Stimulated activated memory B cell treated with anti-CD40 and anti-IgM and Interleukin-4, amounts not matched to agents 10 μg/mL and 1 μg/mL and 100 μg/mL, for 72 hours (primary cell): ENCODE data around the gene REV3L.
"Not testable (repeated sequence)": the region's sequence is repeated elsewhere in the genome, so short reads cannot be mapped to it uniquely, and the experiment has no call there.

Experiments used
- ATAC-seq: fragments of 150-1000 bp; cut with Tn5 transposase; 2 replicates; pipeline ENCODE4 v1.10.0; 2021
- H3K27ac Mint-ChIP-seq: one replicate; pipeline ENCODE4 v1.8.0; 2022; ENCODE audit warnings: mild to moderate bottlenecking, mixed read lengths
- H3K27me3 Mint-ChIP-seq: one replicate; pipeline ENCODE4 v1.8.0; 2022; ENCODE audit warnings: mixed read lengths
- H3K36me3 Mint-ChIP-seq: one replicate; pipeline ENCODE4 v1.8.0; 2022; ENCODE audit warnings: mixed read lengths
- H3K4me1 Mint-ChIP-seq: one replicate; pipeline ENCODE4 v1.8.0; 2022; ENCODE audit warnings: mixed read lengths
- H3K4me3 Mint-ChIP-seq: one replicate; pipeline ENCODE4 v1.8.0; 2022; ENCODE audit warnings: mild to moderate bottlenecking, moderate library complexity, mixed read lengths
- H3K9me3 Mint-ChIP-seq: one replicate; pipeline ENCODE4 v1.8.0; 2022; ENCODE audit warnings: mixed read lengths

REV3L gene

DNA sequence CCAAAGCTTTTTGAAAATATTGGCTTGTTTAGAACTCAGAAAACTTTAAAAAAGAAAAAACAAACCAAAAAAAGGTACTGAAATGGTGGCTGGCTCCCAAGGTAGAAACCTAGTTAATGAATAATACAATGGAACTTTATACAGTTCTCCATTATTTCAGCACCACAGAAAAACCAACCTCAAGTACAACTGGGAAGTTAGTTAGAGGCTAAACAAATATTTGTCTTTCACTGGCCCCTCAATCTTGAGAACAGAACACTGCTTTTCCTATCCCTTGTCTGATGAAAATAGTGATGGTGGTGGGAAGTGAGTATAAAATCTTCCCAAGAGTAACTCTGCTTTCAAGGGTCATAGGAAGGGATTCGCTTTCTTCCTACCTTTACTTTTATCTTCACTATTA lies 126.5 kb downstream of the REV3L start:
- no peak for ATAC-seq
- no peak overlapping the region for H3K4me3 Mint-ChIP-seq
- H3K4me1 Mint-ChIP-seq = no peaks in the 10 kb centered on the region
- H3K27ac Mint-ChIP-seq = no peak overlapping the region
- H3K9me3 Mint-ChIP-seq = no peaks in the 10 kb centered on the region
- peaks cover 37% of the 10 kb centered on the region for H3K36me3 Mint-ChIP-seq
- H3K27me3 Mint-ChIP-seq = no peaks in the 10 kb centered on the region

DNA sequence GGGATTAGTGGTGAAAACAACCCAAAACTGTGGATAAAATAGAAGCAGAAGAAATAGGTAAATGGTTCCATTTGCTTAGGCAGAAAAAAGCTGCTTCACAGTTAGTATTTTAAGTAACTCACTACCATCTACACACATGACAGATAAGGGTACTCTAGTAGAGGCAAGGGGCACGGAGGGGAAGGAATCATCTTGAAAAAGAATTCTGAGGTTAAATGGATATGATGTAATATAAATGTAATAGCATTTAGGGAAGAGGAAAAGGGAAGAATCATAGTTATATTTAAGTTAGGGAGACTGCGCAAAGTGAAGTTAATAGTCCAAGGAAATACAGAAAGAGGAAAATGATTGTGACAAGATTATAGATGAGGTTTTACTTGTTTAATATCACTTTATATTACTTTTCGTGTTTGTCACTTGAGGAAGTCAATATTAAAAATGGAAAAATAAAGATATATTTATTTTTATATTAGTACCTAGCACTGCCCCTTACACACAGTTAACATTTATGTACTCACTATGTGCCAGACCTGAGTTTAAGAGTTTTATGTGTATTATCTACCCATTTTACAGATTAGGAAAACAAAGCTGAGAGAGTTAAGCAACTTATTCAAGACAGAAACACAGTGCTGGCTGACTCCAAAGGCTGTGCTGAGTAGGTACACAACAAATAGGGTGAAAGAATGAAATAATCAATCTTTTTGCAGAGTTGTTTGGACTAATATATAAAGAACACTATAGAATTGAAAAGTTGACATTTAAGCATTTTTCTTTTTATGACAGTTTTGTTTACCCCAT lies 128.1 kb downstream of the REV3L start:
- Mint-ChIP-seq H3K4me3 (no peak overlapping the region), H3K27ac (no peak overlapping the region), H3K4me1 (no peaks in the 10 kb centered on the region), H3K9me3 (no peaks in the 10 kb centered on the region), H3K27me3 (no peaks in the 10 kb centered on the region), H3K36me3 (peaks cover 35% of the 10 kb centered on the region)
- ATAC-seq = no peak

DNA sequence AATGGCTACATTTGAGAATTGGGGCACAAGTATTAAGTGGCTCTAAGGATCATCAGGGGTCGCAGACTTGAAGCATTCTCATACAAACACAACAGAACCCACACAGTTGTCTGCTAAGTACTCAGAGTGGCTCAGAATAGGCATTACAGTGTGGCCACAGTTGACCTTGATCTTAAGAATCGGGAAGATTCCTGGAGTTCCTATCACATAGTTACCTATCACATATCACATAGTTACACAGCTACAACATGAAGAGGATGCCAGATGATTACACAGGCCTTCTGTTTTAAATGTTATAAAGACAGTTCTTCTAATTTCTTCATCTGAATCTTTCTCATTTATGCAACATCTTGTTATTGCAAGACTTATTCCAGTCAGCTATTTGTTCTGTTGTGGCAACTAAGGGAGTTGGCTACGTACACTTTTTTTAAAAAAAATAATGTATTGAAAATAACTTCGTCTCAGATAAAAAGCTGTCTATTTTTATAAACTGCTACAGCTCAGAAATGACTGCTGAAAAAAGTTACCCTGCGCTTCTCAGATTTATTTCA lies 129.0 kb downstream of the REV3L start:
- no peaks in the 10 kb centered on the region for H3K9me3 Mint-ChIP-seq
- H3K27me3 Mint-ChIP-seq = no peaks in the 10 kb centered on the region
- no peak for ATAC-seq
- H3K4me1 Mint-ChIP-seq = no peaks in the 10 kb centered on the region
- H3K4me3 Mint-ChIP-seq = no peak overlapping the region
- H3K27ac Mint-ChIP-seq = no peak overlapping the region
- H3K36me3 Mint-ChIP-seq = peaks cover 42% of the 10 kb centered on the region

DNA sequence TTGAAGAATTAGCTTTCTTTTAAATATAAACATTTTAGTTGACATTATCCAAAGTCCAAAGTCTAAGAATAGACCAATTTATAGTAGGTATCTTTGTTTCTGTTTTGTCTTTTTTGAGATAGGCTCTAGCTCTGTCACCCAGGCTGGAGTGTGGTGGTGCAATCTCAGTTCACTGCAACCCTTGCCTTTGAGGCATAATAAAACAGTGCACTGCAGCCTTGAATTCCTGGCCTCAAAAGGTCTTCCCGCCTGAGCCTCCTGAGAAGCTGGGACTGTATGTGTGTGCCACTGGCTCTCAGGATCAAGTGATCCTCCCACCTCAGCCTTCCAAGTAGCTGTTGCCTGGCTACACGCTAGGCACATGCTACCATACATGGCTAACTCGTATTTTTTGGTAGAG lies 135.4 kb downstream of the REV3L start:
- Mint-ChIP-seq H3K9me3 (no peaks in the 10 kb centered on the region), H3K36me3 (peaks cover 49% of the 10 kb centered on the region), H3K27ac (no peak overlapping the region), H3K27me3 (no peaks in the 10 kb centered on the region), H3K4me3 (no peak overlapping the region), H3K4me1 (peaks cover under 1% of the 10 kb centered on the region)
- ATAC-seq = no peak

DNA sequence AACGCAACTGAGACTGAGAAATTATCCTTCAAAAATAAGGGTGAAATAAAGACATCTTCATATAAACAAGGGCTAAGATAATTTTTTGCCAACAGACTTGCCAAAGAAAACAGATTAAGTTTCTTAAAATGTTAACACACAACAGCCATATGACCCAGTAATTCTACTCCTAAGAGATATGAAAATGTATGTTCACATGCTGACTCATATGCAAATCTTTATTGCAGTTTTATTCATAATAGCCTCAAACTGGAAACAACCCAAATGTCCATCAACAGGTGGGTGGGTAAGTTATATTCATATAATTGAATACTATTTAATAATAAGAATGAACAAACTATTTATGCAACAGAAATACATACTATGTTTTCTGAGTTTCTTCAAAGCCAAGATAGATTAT lies 140.1 kb downstream of the REV3L start:
- Mint-ChIP-seq H3K36me3 (peaks cover 43% of the 10 kb centered on the region), H3K4me1 (peaks cover 13% of the 10 kb centered on the region), H3K27me3 (no peaks in the 10 kb centered on the region), H3K9me3 (no peaks in the 10 kb centered on the region), H3K4me3 (no peak overlapping the region), H3K27ac (peak overlapping the region; percentile 57)
- no peak for ATAC-seq

DNA sequence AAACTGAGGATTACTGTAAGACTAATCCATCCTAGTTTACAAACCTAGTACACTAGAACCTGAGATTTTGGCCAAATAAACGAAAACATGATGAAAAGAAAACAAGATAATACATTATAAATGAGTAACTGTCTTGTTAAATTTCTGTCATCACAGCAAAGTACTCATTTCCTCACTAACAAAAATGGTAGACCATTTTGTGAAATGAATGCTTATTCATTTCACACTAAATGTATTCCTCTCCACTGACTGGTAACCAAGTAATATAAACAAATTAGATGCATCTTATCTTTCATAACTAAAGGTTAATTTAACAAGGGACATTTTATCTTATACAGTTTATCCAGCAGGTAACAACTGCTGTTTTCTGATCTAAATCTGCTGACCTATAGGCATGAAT lies 143.7 kb downstream of the REV3L start:
- no peaks in the 10 kb centered on the region for H3K27me3 Mint-ChIP-seq
- peaks cover 30% of the 10 kb centered on the region for H3K36me3 Mint-ChIP-seq
- no peak overlapping the region for H3K4me3 Mint-ChIP-seq
- peaks cover 13% of the 10 kb centered on the region for H3K4me1 Mint-ChIP-seq
- H3K9me3 Mint-ChIP-seq = no peaks in the 10 kb centered on the region
- no peak overlapping the region for H3K27ac Mint-ChIP-seq
- no peak for ATAC-seq

DNA sequence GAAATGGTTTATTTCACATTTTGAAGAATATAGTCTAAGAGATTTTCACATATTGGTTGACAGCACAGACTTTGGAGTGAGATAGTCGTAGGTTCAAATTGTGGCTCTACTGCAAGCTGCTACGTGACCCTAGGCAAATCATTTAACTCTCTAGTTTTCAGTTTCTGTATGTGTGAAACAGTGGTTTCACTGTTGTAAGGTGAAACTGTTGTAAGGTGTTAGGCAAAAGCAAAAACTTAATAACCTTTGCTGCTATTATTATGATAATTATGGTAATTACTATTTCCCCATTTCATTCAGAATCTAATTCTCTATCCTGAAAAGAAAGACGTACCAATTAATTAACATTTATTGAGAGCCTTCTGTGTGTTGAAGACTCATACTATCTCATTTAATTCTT lies 144.2 kb downstream of the REV3L start:
- ATAC-seq = peak; percentile 63

DNA sequence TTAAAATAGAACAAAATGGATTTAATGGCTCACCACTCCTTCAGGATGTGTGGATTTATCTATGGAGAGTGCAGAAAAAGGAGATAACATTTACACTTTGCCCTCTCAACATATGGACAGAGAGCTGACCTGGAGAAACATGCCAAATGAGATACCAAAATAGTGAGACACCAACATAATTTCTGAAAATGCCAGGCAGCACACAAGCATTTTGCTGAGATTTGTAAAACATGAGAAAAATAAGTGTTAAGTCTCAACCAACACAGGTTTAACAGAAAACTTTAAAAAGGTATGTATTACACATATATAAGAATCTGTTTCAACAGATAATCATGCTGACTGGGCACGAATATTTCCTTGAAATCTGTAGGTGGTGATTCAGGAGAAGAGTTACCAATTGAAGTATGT lies 145.2 kb downstream of the REV3L start:
- peaks cover 13% of the 10 kb centered on the region for H3K4me1 Mint-ChIP-seq
- H3K4me3 Mint-ChIP-seq = no peak overlapping the region
- H3K27ac Mint-ChIP-seq = no peak overlapping the region
- no peaks in the 10 kb centered on the region for H3K9me3 Mint-ChIP-seq
- peaks cover 29% of the 10 kb centered on the region for H3K36me3 Mint-ChIP-seq
- H3K27me3 Mint-ChIP-seq = no peaks in the 10 kb centered on the region
- ATAC-seq = no peak

More for the DNA sequence above, 144.2 kb downstream of the REV3L start:
- peaks cover 25% of the 10 kb centered on the region for H3K36me3 Mint-ChIP-seq
- H3K27ac Mint-ChIP-seq = no peak overlapping the region
- H3K4me1 Mint-ChIP-seq = peaks cover 13% of the 10 kb centered on the region
- no peaks in the 10 kb centered on the region for H3K9me3 Mint-ChIP-seq
- H3K4me3 Mint-ChIP-seq = no peak overlapping the region
- no peaks in the 10 kb centered on the region for H3K27me3 Mint-ChIP-seq

DNA sequence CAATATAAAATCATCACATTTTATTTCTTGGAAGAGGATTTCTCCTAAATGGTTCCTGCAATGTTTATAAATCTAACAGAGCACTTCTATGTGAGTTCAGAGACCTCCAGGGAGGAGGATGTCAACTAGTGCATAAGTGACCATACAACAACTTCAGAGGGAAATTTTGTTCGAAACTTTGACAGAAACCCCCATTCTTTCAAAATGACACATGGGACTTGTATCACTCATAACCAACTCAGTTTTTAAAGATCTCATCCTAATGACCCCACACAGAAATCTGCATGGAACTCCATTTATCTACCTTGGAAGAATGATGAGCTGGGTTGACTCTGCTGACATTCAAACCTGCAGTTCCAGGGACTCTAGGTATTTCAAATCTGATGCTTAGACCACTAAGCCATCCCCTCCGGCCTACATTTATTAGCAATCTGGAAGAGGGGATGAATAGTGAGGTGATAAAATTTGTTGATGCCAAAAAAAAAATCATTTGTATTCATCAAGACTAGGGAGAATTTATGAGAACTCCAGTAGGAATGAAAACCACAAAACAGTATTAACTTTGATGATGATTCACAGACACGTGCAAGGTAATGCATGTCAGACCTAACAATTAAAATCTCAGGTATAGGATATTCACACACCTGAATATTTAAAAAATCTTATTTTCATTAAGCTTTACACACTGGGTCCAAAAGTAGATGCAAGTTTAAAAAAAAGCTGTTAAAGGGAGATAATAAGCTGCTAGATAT lies 153.0 kb downstream of the REV3L start:
- no peak overlapping the region for H3K4me3 Mint-ChIP-seq
- no peak overlapping the region for H3K27ac Mint-ChIP-seq
- no peaks in the 10 kb centered on the region for H3K9me3 Mint-ChIP-seq
- no peaks in the 10 kb centered on the region for H3K27me3 Mint-ChIP-seq
- H3K36me3 Mint-ChIP-seq = peaks cover 39% of the 10 kb centered on the region
- no peak for ATAC-seq
- H3K4me1 Mint-ChIP-seq = no peaks in the 10 kb centered on the region

DNA sequence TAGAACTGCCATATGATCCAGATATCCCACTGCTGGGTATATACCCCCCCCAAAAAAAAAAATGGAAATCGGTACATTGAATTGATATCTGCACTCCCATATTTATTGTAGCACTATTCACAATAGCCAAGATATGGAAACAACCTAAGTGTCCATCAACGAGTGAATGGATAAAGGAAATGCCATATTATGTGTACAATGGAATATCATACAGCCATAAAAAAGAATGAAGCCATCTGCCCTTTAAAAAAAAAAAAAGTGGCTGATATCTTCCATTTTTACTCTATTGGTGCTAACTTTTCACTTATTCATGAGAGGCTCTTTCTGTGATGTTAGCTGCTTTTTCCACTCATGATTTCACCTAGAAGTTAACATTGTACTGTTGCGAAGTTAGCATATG lies 156.5 kb downstream of the REV3L start:
- H3K36me3 Mint-ChIP-seq = peaks cover 41% of the 10 kb centered on the region
- ATAC-seq = no peak
- H3K27ac Mint-ChIP-seq = no peak overlapping the region
- no peaks in the 10 kb centered on the region for H3K27me3 Mint-ChIP-seq
- no peaks in the 10 kb centered on the region for H3K9me3 Mint-ChIP-seq
- H3K4me1 Mint-ChIP-seq = no peaks in the 10 kb centered on the region
- H3K4me3 Mint-ChIP-seq = no peak overlapping the region

DNA sequence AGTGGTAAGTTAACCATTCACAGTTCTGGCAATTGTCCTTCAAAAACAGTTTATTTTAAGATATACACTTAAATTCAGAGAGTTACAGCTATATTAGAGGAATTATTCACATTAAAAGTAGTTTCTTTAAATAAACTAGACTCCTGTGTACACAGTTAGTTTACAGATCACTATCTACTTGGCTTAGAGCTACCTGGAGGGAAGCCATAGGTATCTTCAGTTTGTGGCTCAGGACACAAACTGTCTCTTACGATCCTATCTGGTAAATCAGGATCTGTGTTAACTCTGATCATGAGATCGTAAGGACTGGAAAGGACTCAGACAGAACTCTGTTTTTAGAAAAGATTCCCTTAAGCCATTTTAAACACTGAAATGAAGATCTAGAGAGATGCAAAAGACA lies 160.9 kb downstream of the REV3L start:
- H3K27ac Mint-ChIP-seq = no peak overlapping the region
- no peaks in the 10 kb centered on the region for H3K4me1 Mint-ChIP-seq
- no peak for ATAC-seq
- H3K27me3 Mint-ChIP-seq = no peaks in the 10 kb centered on the region
- peaks cover 47% of the 10 kb centered on the region for H3K36me3 Mint-ChIP-seq
- no peak overlapping the region for H3K4me3 Mint-ChIP-seq
- H3K9me3 Mint-ChIP-seq = no peaks in the 10 kb centered on the region

DNA sequence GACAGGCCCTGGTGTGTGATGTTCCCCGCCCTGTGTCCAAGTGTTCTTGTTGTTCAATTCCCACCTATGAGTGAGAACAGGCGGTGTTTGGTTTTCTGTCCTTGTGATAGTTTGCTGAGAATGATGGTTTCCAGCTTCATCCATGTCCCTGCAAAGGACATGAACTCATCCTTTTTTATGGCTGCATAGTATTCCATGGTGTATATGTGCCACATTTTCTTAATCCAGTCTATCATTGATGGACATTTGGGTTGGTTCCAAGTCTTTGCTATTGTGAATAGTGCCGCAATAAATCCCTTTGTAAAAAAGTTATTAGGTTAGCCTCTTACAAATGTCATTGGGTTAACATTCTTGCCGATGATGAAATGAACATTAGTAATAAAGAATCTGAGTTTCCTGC lies 175.1 kb downstream of the REV3L start:
- not testable (repeated sequence) for ATAC-seq, H3K9me3 Mint-ChIP-seq, H3K27me3 Mint-ChIP-seq, H3K27ac Mint-ChIP-seq, H3K4me1 Mint-ChIP-seq, H3K4me3 Mint-ChIP-seq
- peaks cover 55% of the 10 kb centered on the region for H3K36me3 Mint-ChIP-seq

DNA sequence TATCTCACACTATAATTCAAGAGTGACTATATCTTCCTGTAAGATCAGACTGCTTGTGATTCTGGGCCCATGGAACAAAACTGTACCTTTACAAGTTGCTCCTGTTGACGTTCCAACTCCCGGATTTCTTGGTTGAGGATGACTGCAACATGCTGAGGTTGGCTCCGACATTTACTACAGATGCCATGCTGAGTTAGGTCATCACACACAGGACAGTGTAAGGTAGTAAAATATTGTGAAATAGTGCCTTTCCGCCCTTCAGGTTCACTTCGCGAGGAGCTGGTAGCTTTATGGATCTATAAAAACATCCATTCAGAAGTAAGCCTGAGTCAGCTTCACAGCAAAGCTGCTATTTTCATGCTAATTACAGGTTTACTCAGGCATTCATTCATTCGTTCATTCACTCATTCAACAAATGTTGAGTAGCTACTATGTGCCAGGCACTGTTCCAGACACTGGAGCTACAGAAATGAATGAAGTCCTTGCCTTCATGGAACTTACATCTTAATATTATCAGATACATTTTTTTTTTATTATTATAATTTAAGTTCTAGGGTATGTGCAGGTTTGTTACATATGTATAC lies 175.7 kb downstream of the REV3L start:
- Mint-ChIP-seq H3K36me3 (peaks cover 55% of the 10 kb centered on the region), H3K4me3 (no peak overlapping the region), H3K9me3 (no peaks in the 10 kb centered on the region), H3K4me1 (no peaks in the 10 kb centered on the region), H3K27ac (no peak overlapping the region), H3K27me3 (no peaks in the 10 kb centered on the region)
- ATAC-seq = no peak

DNA sequence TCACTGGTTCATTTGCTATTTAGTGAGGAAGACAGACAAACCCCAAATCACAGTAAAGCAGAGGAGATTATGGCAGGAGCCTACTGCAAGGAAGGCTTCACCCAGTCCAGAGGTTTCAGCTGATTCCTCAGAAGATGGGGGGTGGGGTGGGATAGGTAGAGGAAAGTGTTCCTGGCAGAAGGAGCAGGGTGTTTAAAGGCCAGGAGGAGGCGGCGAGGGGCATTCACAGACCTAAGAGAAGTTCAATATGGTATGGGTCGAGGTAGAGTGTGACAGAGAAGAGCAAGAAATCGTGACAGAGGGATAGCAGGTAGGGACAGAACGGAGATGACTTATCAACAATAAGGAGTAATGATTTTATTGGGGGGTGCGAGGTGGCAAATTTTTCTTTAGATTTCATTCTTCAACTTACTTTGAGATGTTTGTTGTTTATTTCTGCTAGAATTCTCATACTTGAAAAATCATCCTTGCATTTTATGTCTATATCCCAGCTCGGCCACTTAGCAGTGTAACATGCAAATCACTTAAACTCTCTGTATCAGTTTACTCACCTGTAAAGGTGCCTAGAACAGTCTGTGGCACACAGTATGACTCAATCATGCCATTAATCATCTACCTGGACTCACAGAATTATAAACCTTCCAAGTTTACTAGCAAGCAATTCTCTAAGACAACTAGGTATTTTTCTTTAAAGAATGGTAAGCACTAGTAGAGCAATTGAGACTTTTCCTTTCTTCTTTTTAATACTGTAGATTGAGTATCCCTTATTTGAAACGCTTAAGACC lies 176.7 kb downstream of the REV3L start:
- Mint-ChIP-seq H3K4me3 (no peak overlapping the region), H3K27ac (no peak overlapping the region), H3K4me1 (no peaks in the 10 kb centered on the region), H3K36me3 (peaks cover 61% of the 10 kb centered on the region), H3K27me3 (no peaks in the 10 kb centered on the region), H3K9me3 (no peaks in the 10 kb centered on the region)
- no peak for ATAC-seq

DNA sequence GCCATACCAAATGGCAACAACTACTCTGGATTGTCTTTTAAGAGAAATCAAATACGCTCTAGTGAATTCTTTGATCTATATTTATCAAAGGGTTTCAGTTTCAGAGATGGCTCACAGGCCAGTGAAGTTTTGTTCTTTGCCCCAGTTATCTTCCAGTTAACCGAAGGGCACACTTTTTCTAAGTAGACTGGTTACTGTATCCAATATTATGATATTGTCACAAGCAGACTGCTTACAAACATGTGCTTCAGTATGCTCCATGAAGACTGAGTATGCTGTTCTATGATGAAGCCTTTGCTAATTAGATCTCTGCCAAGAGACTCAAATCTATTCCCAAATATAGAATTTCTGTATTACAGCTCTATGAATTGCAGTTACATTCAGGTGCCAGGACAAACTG lies 181.1 kb downstream of the REV3L start:
- Mint-ChIP-seq H3K27ac (no peak overlapping the region), H3K36me3 (peaks cover 53% of the 10 kb centered on the region), H3K4me3 (no peak overlapping the region), H3K9me3 (no peaks in the 10 kb centered on the region), H3K4me1 (no peaks in the 10 kb centered on the region), H3K27me3 (no peaks in the 10 kb centered on the region)
- no peak for ATAC-seq
